OCI-LY3 (cell line): ENCODE results near the gene B2M.

Source experiments
- H2AFZ ChIP-seq: fragments of 200-600, 300-600 bp; shearing (Covaris generic); 2 replicates; pipeline ENCODE4 v1.6.0; 2014; ENCODE audit warnings: antibody characterized with exemption, low read depth, low read length
- H3K27ac ChIP-seq: fragments of 200-600, 300-600 bp; sonication (generic); 2 replicates; pipeline ENCODE4 v1.5.1; 2014; ENCODE audit warnings: mild to moderate bottlenecking, low read length, moderate library complexity, mixed read lengths
- H3K27me3 ChIP-seq: fragments of 200-600, 300-600 bp; sonication (generic); 2 replicates; pipeline ENCODE4 v1.6.1; 2014; ENCODE audit warnings: low read depth, low read length, mixed read lengths
- H3K36me3 ChIP-seq: fragments of 200-600, 300-600 bp; sonication (generic); replicated peaks from 2 replicates; pipeline ENCODE3; 2014; ENCODE audit warnings: low read depth, low read length, mixed read lengths
- H3K4me1 ChIP-seq: fragments of 300-600, 200-600 bp; sonication (generic); 2 replicates; pipeline ENCODE4 v1.6.1; 2014; ENCODE audit warnings: low read length, mixed read lengths
- H3K4me2 ChIP-seq: fragments of 200-600, 300-600 bp; sonication (generic); 2 replicates; pipeline ENCODE4 v1.6.1; 2014; ENCODE audit warnings: low read length, mixed read lengths
- H3K4me3 ChIP-seq: fragments of 300-600, 200-600 bp; sonication (generic); 2 replicates; pipeline ENCODE4 v1.5.1; 2014; ENCODE audit warnings: antibody characterized with exemption, mild to moderate bottlenecking, low read length, moderate library complexity
- H3K79me2 ChIP-seq: fragments of 300-600, 200-600 bp; shearing (Covaris generic); 2 replicates; pipeline ENCODE4 v1.6.1; 2014; ENCODE audit warnings: mild to moderate bottlenecking, low read length, mixed read lengths
- H3K9ac ChIP-seq: fragments of 300-600, 200-600 bp; shearing (Covaris generic); 2 replicates; pipeline ENCODE4 v1.6.0; 2014; ENCODE audit warnings: mild to moderate bottlenecking, low read length, moderate library complexity
- H3K9me3 ChIP-seq: fragments of 200-600, 300-600 bp; shearing (Covaris generic); 2 replicates; pipeline ENCODE4 v1.6.1; 2014; ENCODE audit warnings: low read length, mixed read lengths; ENCODE audit not compliant: insufficient read depth
- H4K20me1 ChIP-seq: fragments of 200-600, 300-600 bp; sonication (generic); 2 replicates; pipeline ENCODE4 v1.6.1; 2016; ENCODE audit warnings: low read length, mixed read lengths; ENCODE audit not compliant: insufficient read depth
- CTCF ChIP-seq: fragments of 200-600, 300-600 bp; sonication (generic); IDR thresholded peaks from 2 replicates; pipeline ENCODE4 v1.5.1; 2014; ENCODE audit warnings: antibody characterized with exemption, low read length, low read depth
- EZH2phosphoT487 ChIP-seq: fragments of 200-600 bp; shearing (Covaris generic); IDR thresholded peaks from 2 replicates; pipeline ENCODE4 v1.6.1; 2018; ENCODE audit warnings: antibody characterized with exemption, mixed run types, low read depth

The B2M gene

GRCh38 chr15:44705986-44706385 is 5.3 kb upstream of the B2M start:
- H3K4me2 ChIP-seq, result no peak overlapping the region
- no peak for TF ChIP-seq EZH2phosphoT487
- TF ChIP-seq CTCF, result no peak
- no peaks in the 10 kb centered on the region for H3K9me3 ChIP-seq

GRCh38 chr15:44706401-44706800 is 4.9 kb upstream of the B2M start:
- H4K20me1 ChIP-seq, result no peaks in the 10 kb centered on the region
- no peak overlapping the region for H3K9ac ChIP-seq
- H3K79me2 ChIP-seq, result peaks cover 22% of the 10 kb centered on the region
- no peak overlapping the region for H2AFZ ChIP-seq
- peaks cover 3% of the 10 kb centered on the region for H3K36me3 ChIP-seq
- no peak for TF ChIP-seq EZH2phosphoT487
- no peak for TF ChIP-seq CTCF
- H3K4me1 ChIP-seq, result peaks cover 10% of the 10 kb centered on the region
- H3K9me3 ChIP-seq, result no peaks in the 10 kb centered on the region
- H3K27ac ChIP-seq, result no peak overlapping the region
- H3K27me3 ChIP-seq, result no peaks in the 10 kb centered on the region
- no peak overlapping the region for H3K4me3 ChIP-seq
- no peak overlapping the region for H3K4me2 ChIP-seq

More at GRCh38 chr15:44705986-44706385, 5.3 kb upstream of the B2M start:
- no peaks in the 10 kb centered on the region for H3K27me3 ChIP-seq
- no peak overlapping the region for H3K9ac ChIP-seq
- no peaks in the 10 kb centered on the region for H4K20me1 ChIP-seq
- no peak overlapping the region for H3K27ac ChIP-seq
- no peak overlapping the region for H2AFZ ChIP-seq
- H3K79me2 ChIP-seq, result peaks cover 18% of the 10 kb centered on the region
- H3K4me1 ChIP-seq, result peaks cover 11% of the 10 kb centered on the region
- no peak overlapping the region for H3K4me3 ChIP-seq
- peaks cover 3% of the 10 kb centered on the region for H3K36me3 ChIP-seq

GRCh38 chr15:44706946-44707636 is 4.2 kb upstream of the B2M start:
- H3K9me3 ChIP-seq, result no peaks in the 10 kb centered on the region
- H3K27me3 ChIP-seq, result no peaks in the 10 kb centered on the region

More at GRCh38 chr15:44706946-44707636, 4.2 kb upstream of the B2M start:
- H3K36me3 ChIP-seq, result peaks cover 10% of the 10 kb centered on the region
- H3K79me2 ChIP-seq, result peaks cover 29% of the 10 kb centered on the region
- H2AFZ ChIP-seq, result no peak overlapping the region
- H3K4me2 ChIP-seq, result no peak overlapping the region
- H3K4me3 ChIP-seq, result no peak overlapping the region
- TF ChIP-seq EZH2phosphoT487, result no peak
- no peak for TF ChIP-seq CTCF
- H3K9ac ChIP-seq, result no peak overlapping the region
- H3K27ac ChIP-seq, result no peak overlapping the region
- peaks cover 3% of the 10 kb centered on the region for H4K20me1 ChIP-seq
- H3K4me1 ChIP-seq, result peaks cover 10% of the 10 kb centered on the region
